ENCODE results near the gene BCL7C.

GRCh38 chr16:30901201-30902028, 7.5 kb upstream of the BCL7C start:
- TF ChIP-seq POLR2AphosphoS5 (IDR thresholded peaks at IDR 0.05; ENCODE audit: borderline replicate concordance, low read depth, low read length) (no peak), EZH2 (IDR thresholded peaks at IDR 0.05) (no peak)
